HepG2 (cell line): ENCODE measurements around the gene RBM25. TPM values are rescaled to one million over a fixed set of nuclear protein-coding genes. Genes with fewer than 3 reads are reported as not detected.

Source experiments
- ARNT2 ChIP-seq: sonication (generic); formaldehyde crosslinking; IDR thresholded peaks from 2 replicates; pipeline ENCODE4 v1.8.0; 2022; ENCODE audit warnings: mild to moderate bottlenecking, low read depth, missing genetic modification reagents, moderate library complexity
- ASH2L ChIP-seq: fragments of 300-600, 200-600 bp; sonication (generic); IDR thresholded peaks from 2 replicates; pipeline ENCODE4 v1.7.0; 2017; ENCODE audit warnings: low read depth, mild to moderate bottlenecking, moderate library complexity, mixed read lengths, low read length; ENCODE audit not compliant: insufficient read length
- ATF1 ChIP-seq: IDR thresholded peaks from 2 replicates; pipeline ENCODE4 v1.6.1; 2016; ENCODE audit warnings: mild to moderate bottlenecking, control low read depth
- CENPX ChIP-seq: sonication (generic); formaldehyde crosslinking; IDR thresholded peaks from 2 replicates; pipeline ENCODE4 v1.9.0; 2021; ENCODE audit warnings: mild to moderate bottlenecking, missing genetic modification reagents, moderate library complexity
- HES4 ChIP-seq: sonication (generic); formaldehyde crosslinking; IDR thresholded peaks from 2 replicates; pipeline ENCODE4 v1.9.0; 2021; ENCODE audit warnings: mild to moderate bottlenecking, missing genetic modification reagents, borderline replicate concordance
- KAT2B ChIP-seq: fragments of 150-350 bp; IDR thresholded peaks from 2 replicates; pipeline ENCODE4 v1.6.1; 2014; ENCODE audit warnings: low read depth, low read length, borderline replicate concordance
- KAT7 ChIP-seq: IDR thresholded peaks from 2 replicates; pipeline ENCODE4 v1.6.1; 2018; ENCODE audit warnings: borderline replicate concordance, missing compliant biosample characterization
- KLF15 ChIP-seq: sonication (generic); formaldehyde crosslinking; IDR thresholded peaks from 2 replicates; pipeline ENCODE4 v1.8.1; 2023; ENCODE audit warnings: borderline replicate concordance, mild to moderate bottlenecking, inconsistent platforms, missing genetic modification reagents, mixed read lengths
- MBD4 ChIP-seq: IDR thresholded peaks from 2 replicates; pipeline ENCODE4 v1.6.1; 2012; ENCODE audit warnings: low read length, inconsistent platforms, borderline replicate concordance
- NFKB2 ChIP-seq: sonication (generic); formaldehyde crosslinking; IDR thresholded peaks from 2 replicates; pipeline ENCODE4 v1.4.0; 2020; ENCODE audit warnings: missing genetic modification reagents, borderline replicate concordance
- NFRKB ChIP-seq: fragments of 450-650 bp; IDR thresholded peaks from 2 replicates; pipeline ENCODE4 v1.6.1; 2017
- NR2C2 ChIP-seq: sonication (generic); formaldehyde crosslinking; IDR thresholded peaks from 2 replicates; pipeline ENCODE4 v1.4.0; 2020; ENCODE audit warnings: missing genetic modification reagents, mild to moderate bottlenecking, moderate library complexity, borderline replicate concordance
- NR3C1 ChIP-seq: sonication (generic); formaldehyde crosslinking; IDR thresholded peaks from 2 replicates; pipeline ENCODE4 v1.4.0; 2020; ENCODE audit warnings: missing genetic modification reagents
- PITX1 ChIP-seq: sonication (generic); formaldehyde crosslinking; IDR thresholded peaks from 2 replicates; pipeline ENCODE4 v1.5.1; 2020; ENCODE audit warnings: mild to moderate bottlenecking, missing genetic modification reagents
- RORA ChIP-seq: sonication (generic); formaldehyde crosslinking; IDR thresholded peaks from 2 replicates; pipeline ENCODE4 v1.5.0; 2020; ENCODE audit warnings: mild to moderate bottlenecking, missing genetic modification reagents, moderate library complexity
- ZBTB10 ChIP-seq: sonication (generic); formaldehyde crosslinking; IDR thresholded peaks from 2 replicates; pipeline ENCODE4 v1.4.0; 2020; ENCODE audit warnings: missing genetic modification reagents, borderline replicate concordance
- ZBTB44 ChIP-seq: sonication (generic); formaldehyde crosslinking; IDR thresholded peaks from 2 replicates; pipeline ENCODE4 v1.4.0; 2020; ENCODE audit warnings: missing genetic modification reagents
- ZFP1 ChIP-seq: IDR thresholded peaks from 2 replicates; pipeline ENCODE4 v1.6.1; 2016
- ZNF367 ChIP-seq: sonication (generic); formaldehyde crosslinking; IDR thresholded peaks from 2 replicates; pipeline ENCODE4 v1.4.0; 2020; ENCODE audit warnings: missing genetic modification reagents, borderline replicate concordance
- ZNF510 ChIP-seq: sonication (generic); formaldehyde crosslinking; IDR thresholded peaks from 2 replicates; pipeline ENCODE4 v1.4.0; 2020; ENCODE audit warnings: low read depth, mild to moderate bottlenecking, missing genetic modification reagents
- ZNF543 ChIP-seq: sonication (generic); formaldehyde crosslinking; IDR thresholded peaks from 2 replicates; pipeline ENCODE4 v1.4.0; 2020; ENCODE audit warnings: mild to moderate bottlenecking, missing genetic modification reagents
- ZNF660 ChIP-seq: sonication (generic); formaldehyde crosslinking; IDR thresholded peaks from 2 replicates; pipeline ENCODE4 v1.5.1; 2020; ENCODE audit warnings: mild to moderate bottlenecking, low read depth, missing genetic modification reagents, borderline replicate concordance
- ZNF672 ChIP-seq: sonication (generic); formaldehyde crosslinking; IDR thresholded peaks from 2 replicates; pipeline ENCODE4 v1.8.1; 2022; ENCODE audit warnings: missing genetic modification reagents
- ZNF773 ChIP-seq: sonication (generic); formaldehyde crosslinking; IDR thresholded peaks from 2 replicates; pipeline ENCODE4 v1.4.0; 2020; ENCODE audit warnings: missing genetic modification reagents, borderline replicate concordance
- ZNF83 ChIP-seq: sonication (generic); formaldehyde crosslinking; IDR thresholded peaks from 2 replicates; pipeline ENCODE4 v1.4.0; 2020; ENCODE audit warnings: missing genetic modification reagents, mild to moderate bottlenecking, borderline replicate concordance
- polyA plus RNA-seq, 8 experiments: library from polyadenylated mRNA; depleted of rRNA in 3 of 8; stranded (reverse) in 7 of 8; unstranded in 1 of 8; fragments of >200 nt; fragmentation: Illumina TruSeq in 4 of 8; extraction: Trizol in 4 of 8; gene quantifications; 2 replicates each; pipeline versions ENCODE4 v1.2.1 to v1.2.3, GENCODE V29; 2011 to 2016; ENCODE audit warnings: low read depth in 4 of 8, missing spikeins in 1 of 8, mixed read lengths in 1 of 8; ENCODE audit not compliant: insufficient read depth in 1 of 8
- total RNA-seq, 5 experiments: library from RNA; depleted of rRNA; stranded (reverse); fragments of >200 nt; fragmentation: Illumina TruSeq; extraction: Trizol; gene quantifications; 2 replicates each; pipeline ENCODE4 v1.2.3, GENCODE V29; 2016; ENCODE audit warnings: low read depth in 1 of 5
- TF ChIP-seq, protein P1 (sequence below): sonication (generic); formaldehyde crosslinking; IDR thresholded peaks from 2 replicates; pipeline ENCODE4 v1.8.0; 2022; ENCODE audit warnings: mild to moderate bottlenecking, missing genetic modification reagents

Gene RBM25
- total and polyA plus RNA-seq, 2 of the 13 experiments (the other 11 are each of a cell fraction or from before 2014, with no cell fraction given): 34.1 to 65.9 TPM

- no peak for TF ChIP-seq ZBTB10 (CRISPR knock-in tag)
- no peak for TF ChIP-seq ZNF672 (CRISPR knock-in tag)
- no peak for TF ChIP-seq ZNF660 (CRISPR knock-in tag)
- no peak; the same call in 1 of the 2 replicates for TF ChIP-seq ARNT2
- TF ChIP-seq MBD4: no peak
- TF ChIP-seq ZNF543 (CRISPR knock-in tag): no peak
- peak; percentile 92 for TF ChIP-seq NFRKB
- TF ChIP-seq CENPX (CRISPR knock-in tag): no peak
- no peak for TF ChIP-seq NR3C1 (CRISPR knock-in tag)
- TF ChIP-seq RORA (CRISPR knock-in tag): no peak; the same call in 1 of the 2 replicates
- peak; percentile 96 for TF ChIP-seq ASH2L
- TF ChIP-seq ZBTB44 (CRISPR knock-in tag): peak; percentile 68
- peak; percentile 49; the same call in 1 of the 2 replicates for TF ChIP-seq PITX1 (CRISPR knock-in tag)
- TF ChIP-seq NR2C2 (CRISPR knock-in tag): peak; percentile 86
- no peak for TF ChIP-seq KAT2B
- TF ChIP-seq ZNF367 (CRISPR knock-in tag): no peak
- TF ChIP-seq ATF1 (CRISPR knock-in tag): 0 out of 2 replicates have a peak, but pooled peaks have one; percentile 44
- TF ChIP-seq KAT7 (CRISPR knock-in tag): peak; percentile 76
- no peak for TF ChIP-seq ZNF510 (CRISPR knock-in tag)
- 0 out of 2 replicates have a peak, but pooled peaks have one; percentile 35 for TF ChIP-seq KLF15 (CRISPR knock-in tag)
- peak; percentile 64; the same call in 1 of the 2 replicates for TF ChIP-seq ZNF773
- TF ChIP-seq, protein P1, sequence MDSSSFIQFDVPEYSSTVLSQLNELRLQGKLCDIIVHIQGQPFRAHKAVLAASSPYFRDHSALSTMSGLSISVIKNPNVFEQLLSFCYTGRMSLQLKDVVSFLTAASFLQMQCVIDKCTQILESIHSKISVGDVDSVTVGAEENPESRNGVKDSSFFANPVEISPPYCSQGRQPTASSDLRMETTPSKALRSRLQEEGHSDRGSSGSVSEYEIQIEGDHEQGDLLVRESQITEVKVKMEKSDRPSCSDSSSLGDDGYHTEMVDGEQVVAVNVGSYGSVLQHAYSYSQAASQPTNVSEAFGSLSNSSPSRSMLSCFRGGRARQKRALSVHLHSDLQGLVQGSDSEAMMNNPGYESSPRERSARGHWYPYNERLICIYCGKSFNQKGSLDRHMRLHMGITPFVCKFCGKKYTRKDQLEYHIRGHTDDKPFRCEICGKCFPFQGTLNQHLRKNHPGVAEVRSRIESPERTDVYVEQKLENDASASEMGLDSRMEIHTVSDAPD: no peak
- peak; percentile 26; the same call in 1 of the 2 replicates for TF ChIP-seq ZFP1 (CRISPR knock-in tag)
- peak; percentile 74; the same call in 1 of the 2 replicates for TF ChIP-seq NFKB2 (CRISPR knock-in tag)
- TF ChIP-seq HES4: peak; percentile 62; the same call in 1 of the 2 replicates
- TF ChIP-seq ZNF83: no peak
Observed at GRCh38 chr14:73058224-73058921, at the start of gene RBM25 (continued).
